ENCODE results near the gene IP6K1. TPM values are rescaled to one million over a fixed set of nuclear protein-coding genes. Genes with fewer than 3 reads are reported as not detected.
"Not testable (repeated sequence)": the region's sequence is repeated elsewhere in the genome, so short reads cannot be mapped to it uniquely, and the experiment has no call there.

IP6K1 gene
- total RNA-seq, 1 experiment from 2014 or later: 42.2 TPM

DNA sequence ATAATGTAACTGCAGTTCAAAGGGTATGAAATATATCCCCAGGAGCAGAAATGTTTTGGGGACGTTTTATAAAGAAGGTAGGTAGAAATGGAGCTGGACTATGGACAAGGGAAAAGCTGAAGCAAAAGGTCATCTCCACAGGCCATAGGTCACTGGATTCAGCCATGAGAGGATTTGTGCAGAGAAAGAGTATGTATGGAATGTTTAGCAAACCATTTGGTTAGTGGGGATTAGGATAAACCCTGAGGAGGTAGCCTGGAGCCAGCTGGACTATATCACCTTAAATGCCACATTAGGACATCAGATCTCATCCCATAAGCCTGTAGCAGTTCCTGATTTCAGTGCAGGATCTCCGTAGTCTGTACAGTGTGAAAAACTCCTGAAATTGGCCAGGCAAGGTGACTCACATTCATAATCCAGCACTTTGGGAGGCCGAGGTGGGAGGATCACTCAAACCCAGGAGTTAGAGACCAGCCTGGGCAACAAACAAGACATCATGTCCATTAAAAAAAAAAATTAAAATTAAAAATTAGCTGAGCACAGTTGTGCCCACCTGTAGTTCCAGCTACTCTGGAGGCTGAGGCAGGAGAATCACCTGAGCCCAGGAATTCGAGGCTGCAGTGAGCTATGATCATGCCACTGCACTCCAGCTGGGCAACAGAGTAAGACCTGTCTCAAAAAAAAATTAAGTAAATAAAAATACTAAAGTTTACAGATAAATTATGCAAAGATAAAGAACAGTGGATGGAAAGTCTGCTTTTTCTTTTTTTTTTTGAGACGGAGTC is 4.7 kb downstream of the IP6K1 start:
- Histone ChIP-seq H3K9ac (ENCODE audit: extremely low read depth, insufficient read length, low read length) (no peak overlapping the region), H3K4me1 (ENCODE audit: insufficient read depth, low read length) (no peaks in the 10 kb centered on the region), H2BK12ac (ENCODE audit: insufficient read length, low read depth, low read length) (no peak overlapping the region), H3T11ph (ENCODE audit: low read length) (no peak overlapping the region), H3K4ac (ENCODE audit: low read depth, low read length) (no peak overlapping the region), H3K23ac (ENCODE audit: insufficient read length, low read depth, low read length) (no peak overlapping the region), H2BK5ac (ENCODE audit: insufficient read length, low read length) (no peak overlapping the region), H3K56ac (ENCODE audit: insufficient read length, low read depth, low read length) (no peak overlapping the region), H3K79me1 (ENCODE audit: insufficient read depth, low read depth, low read length, poor library complexity, severe bottlenecking) (peaks cover 10% of the 10 kb centered on the region), H3K27me3 (ENCODE audit: insufficient read depth, low read length) (no peaks in the 10 kb centered on the region), H3K4me2 (ENCODE audit: insufficient read depth, insufficient read length, low read length) (no peak overlapping the region), H2BK20ac (ENCODE audit: low read depth, low read length, poor library complexity, severe bottlenecking) (no peak overlapping the region), H3K79me2 (ENCODE audit: insufficient read depth, low read length) (peaks cover 7% of the 10 kb centered on the region; the same call in 1 of the 2 replicates), H3K23me2 (ENCODE audit: insufficient read length, low read depth, low read length, poor library complexity, severe bottlenecking) (peaks cover 5% of the 10 kb centered on the region), H4K91ac (ENCODE audit: insufficient read length, low read depth, low read length) (no peak overlapping the region), H2BK15ac (ENCODE audit: low read depth, low read length) (no peak overlapping the region), H4K8ac (replicated peaks; ENCODE audit: insufficient read length, low read depth, low read length) (no peak overlapping the region), H3K14ac (ENCODE audit: insufficient read depth, low read length) (no peak overlapping the region), H3K27ac (ENCODE audit: insufficient read length, low read depth, low read length) (no peak overlapping the region), H4K20me1 (ENCODE audit: control insufficient read depth, insufficient read depth, insufficient read length) (no peaks in the 10 kb centered on the region), H2AK5ac (ENCODE audit: insufficient read length, low read length) (no peak overlapping the region), H2AFZ (ENCODE audit: low read length) (no peak overlapping the region), H4K5ac (ENCODE audit: insufficient read length, low read depth, low read length) (no peak overlapping the region), H2BK120ac (ENCODE audit: low read depth, low read length, poor library complexity, severe bottlenecking) (no peak overlapping the region), H3K18ac (ENCODE audit: insufficient read length, low read depth, low read length) (no peak overlapping the region), H3K9me3 (ENCODE audit: control insufficient read depth, low read depth, low read length) (no peaks in the 10 kb centered on the region)
- peaks cover 9% of the 10 kb centered on the region in 2 experiments for H3K4me1 Mint-ChIP-seq
- no CpG with 5 or more reads among the region's 5 CpGs for WGBS (ENCODE audit: extremely low coverage, insufficient read length, low lambda C conversion rate)
- peaks cover 21 to 50% (median 45%) of the 10 kb centered on the region in 3 experiments; a peak in 6 of 7 replicates for H3K36me3 Mint-ChIP-seq (ENCODE audit: insufficient read depth in 1 of 3, low read depth in 3 of 3)
- peak overlapping the region in 2 of 3 experiments; percentile 4 to 37; a peak in 2 of 7 replicates for H3K27ac Mint-ChIP-seq
- H3K9me3 Mint-ChIP-seq: no peaks in the 10 kb centered on the region; a peak in 1 of 5 replicates
- no peak for DNase-seq
- TF ChIP-seq, protein P1, sequence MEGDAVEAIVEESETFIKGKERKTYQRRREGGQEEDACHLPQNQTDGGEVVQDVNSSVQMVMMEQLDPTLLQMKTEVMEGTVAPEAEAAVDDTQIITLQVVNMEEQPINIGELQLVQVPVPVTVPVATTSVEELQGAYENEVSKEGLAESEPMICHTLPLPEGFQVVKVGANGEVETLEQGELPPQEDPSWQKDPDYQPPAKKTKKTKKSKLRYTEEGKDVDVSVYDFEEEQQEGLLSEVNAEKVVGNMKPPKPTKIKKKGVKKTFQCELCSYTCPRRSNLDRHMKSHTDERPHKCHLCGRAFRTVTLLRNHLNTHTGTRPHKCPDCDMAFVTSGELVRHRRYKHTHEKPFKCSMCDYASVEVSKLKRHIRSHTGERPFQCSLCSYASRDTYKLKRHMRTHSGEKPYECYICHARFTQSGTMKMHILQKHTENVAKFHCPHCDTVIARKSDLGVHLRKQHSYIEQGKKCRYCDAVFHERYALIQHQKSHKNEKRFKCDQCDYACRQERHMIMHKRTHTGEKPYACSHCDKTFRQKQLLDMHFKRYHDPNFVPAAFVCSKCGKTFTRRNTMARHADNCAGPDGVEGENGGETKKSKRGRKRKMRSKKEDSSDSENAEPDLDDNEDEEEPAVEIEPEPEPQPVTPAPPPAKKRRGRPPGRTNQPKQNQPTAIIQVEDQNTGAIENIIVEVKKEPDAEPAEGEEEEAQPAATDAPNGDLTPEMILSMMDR (conservative IDR thresholded peaks at IDR 0.05): no peak
- H3K4me3 Mint-ChIP-seq: no peak overlapping the region; a peak in 1 of 5 replicates
- H3K27me3 Mint-ChIP-seq (ENCODE audit: low read depth): no peaks in the 10 kb centered on the region

DNA sequence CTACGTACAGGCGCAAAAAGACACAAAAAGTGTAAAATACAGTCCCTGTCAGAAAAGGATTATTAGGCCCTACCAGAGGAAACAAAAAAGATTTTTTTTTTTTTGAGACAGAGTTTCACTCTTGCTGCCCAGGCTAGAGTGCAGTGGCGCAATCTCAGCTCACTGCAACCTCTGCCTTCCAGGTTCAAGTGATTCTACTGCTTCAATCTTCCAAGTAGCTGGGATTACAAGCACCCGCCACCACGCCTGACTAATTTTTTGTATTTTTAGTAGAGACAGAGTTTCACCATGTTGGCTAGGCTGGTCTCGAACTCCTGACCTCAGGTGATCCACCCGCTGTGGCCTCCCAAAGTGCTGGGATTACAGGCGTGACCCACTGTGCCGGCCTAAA is 5.4 kb downstream of the IP6K1 start:
- no CpG with 5 or more reads among the region's 9 CpGs for WGBS (ENCODE audit: extremely low coverage, insufficient read length, low lambda C conversion rate)
- H4K5ac ChIP-seq (ENCODE audit: insufficient read length, low read depth, low read length); H3K23me2 ChIP-seq (ENCODE audit: insufficient read length, low read depth, low read length, poor library complexity, severe bottlenecking); H3K27me3 Mint-ChIP-seq (ENCODE audit: low read depth); H2AFZ ChIP-seq (ENCODE audit: low read length); H3K14ac ChIP-seq (ENCODE audit: insufficient read depth, low read length); H3K9me3 Mint-ChIP-seq; H3K79me2 ChIP-seq (ENCODE audit: insufficient read depth, low read length); H3K18ac ChIP-seq (ENCODE audit: insufficient read length, low read depth, low read length); H3K23ac ChIP-seq (ENCODE audit: insufficient read length, low read depth, low read length); H3K4me1 ChIP-seq (ENCODE audit: insufficient read depth, low read length); H2AK5ac ChIP-seq (ENCODE audit: insufficient read length, low read length); H4K20me1 ChIP-seq (ENCODE audit: control insufficient read depth, insufficient read depth, insufficient read length); H4K8ac ChIP-seq (replicated peaks; ENCODE audit: insufficient read length, low read depth, low read length); H3K4ac ChIP-seq (ENCODE audit: low read depth, low read length); H3K9me3 ChIP-seq (ENCODE audit: control insufficient read depth, low read depth, low read length); H3K4me2 ChIP-seq (ENCODE audit: insufficient read depth, insufficient read length, low read length); DNase-seq; H2BK5ac ChIP-seq (ENCODE audit: insufficient read length, low read length); H2BK12ac ChIP-seq (ENCODE audit: insufficient read length, low read depth, low read length); H3K27ac ChIP-seq (ENCODE audit: insufficient read length, low read depth, low read length); H2BK20ac ChIP-seq (ENCODE audit: low read depth, low read length, poor library complexity, severe bottlenecking); H3K4me3 Mint-ChIP-seq; H3K27me3 ChIP-seq (ENCODE audit: insufficient read depth, low read length); H2BK120ac ChIP-seq (ENCODE audit: low read depth, low read length, poor library complexity, severe bottlenecking); H3K9ac ChIP-seq (ENCODE audit: extremely low read depth, insufficient read length, low read length); H2BK15ac ChIP-seq (ENCODE audit: low read depth, low read length); H3K56ac ChIP-seq (ENCODE audit: insufficient read length, low read depth, low read length); H3T11ph ChIP-seq (ENCODE audit: low read length); H3K4me1 Mint-ChIP-seq; H4K91ac ChIP-seq (ENCODE audit: insufficient read length, low read depth, low read length): not testable (repeated sequence)
- peaks cover 21 to 52% (median 45%) of the 10 kb centered on the region in 3 experiments; a peak in 6 of 7 replicates for H3K36me3 Mint-ChIP-seq (ENCODE audit: insufficient read depth in 1 of 3, low read depth in 3 of 3)
- peaks cover 14% of the 10 kb centered on the region for H3K79me1 ChIP-seq (ENCODE audit: insufficient read depth, low read depth, low read length, poor library complexity, severe bottlenecking)
- peak overlapping the region in 1 of 3 experiments; percentile 37; a peak in 1 of 7 replicates for H3K27ac Mint-ChIP-seq
